ENCODE measurements around the gene COA8. TPM values are rescaled to one million over a fixed set of nuclear protein-coding genes. Genes with fewer than 3 reads are reported as not detected.

Gene COA8
- total RNA-seq, 1 donor from 2014 or later: 42.0 TPM

GRCh38 chr14:103611215-103611614 lies 48.5 kb downstream of the COA8 start:
- no peak for TF ChIP-seq CTCF (IDR thresholded peaks at IDR 0.05)
- peaks cover 20% of the 10 kb centered on the region for H3K4me1 Mint-ChIP-seq (ENCODE audit: unreplicated experiment)
- no peak for DNase-seq (ENCODE audit: extremely low spot score, unreplicated experiment)
- no peaks in the 10 kb centered on the region for H3K27me3 Mint-ChIP-seq (ENCODE audit: unreplicated experiment)
- peaks cover 3% of the 10 kb centered on the region for H3K36me3 Mint-ChIP-seq (ENCODE audit: unreplicated experiment)
- H3K4me3 Mint-ChIP-seq (ENCODE audit: unreplicated experiment): no peak overlapping the region
- peaks cover 6% of the 10 kb centered on the region for H3K9me3 Mint-ChIP-seq (ENCODE audit: unreplicated experiment)
- H3K27ac Mint-ChIP-seq (ENCODE audit: unreplicated experiment): no peak overlapping the region

- DNase-seq (ENCODE audit: extremely low spot score, unreplicated experiment): no peak
Measured at GRCh38 chr14:103613517-103613916, 50.8 kb downstream of the COA8 start.

GRCh38 chr14:103616635-103617300 lies 54.0 kb downstream of the COA8 start:
- no peak overlapping the region for H3K4me3 Mint-ChIP-seq (ENCODE audit: unreplicated experiment)
- H3K27me3 Mint-ChIP-seq (ENCODE audit: unreplicated experiment): no peaks in the 10 kb centered on the region
- no peak overlapping the region for H3K27ac Mint-ChIP-seq (ENCODE audit: unreplicated experiment)
- no peaks in the 10 kb centered on the region for H3K9me3 Mint-ChIP-seq (ENCODE audit: unreplicated experiment)
- no peak for DNase-seq (ENCODE audit: extremely low spot score, unreplicated experiment)
- H3K4me1 Mint-ChIP-seq (ENCODE audit: unreplicated experiment): no peaks in the 10 kb centered on the region
- H3K36me3 Mint-ChIP-seq (ENCODE audit: unreplicated experiment): no peaks in the 10 kb centered on the region
- TF ChIP-seq CTCF (IDR thresholded peaks at IDR 0.05): no peak

More at GRCh38 chr14:103613517-103613916, 50.8 kb downstream of the COA8 start:
- Mint-ChIP-seq H3K9me3 (ENCODE audit: unreplicated experiment) (peaks cover 6% of the 10 kb centered on the region), H3K36me3 (ENCODE audit: unreplicated experiment) (peaks cover 3% of the 10 kb centered on the region), H3K4me1 (ENCODE audit: unreplicated experiment) (peaks cover 2% of the 10 kb centered on the region), H3K27me3 (ENCODE audit: unreplicated experiment) (no peaks in the 10 kb centered on the region), H3K4me3 (ENCODE audit: unreplicated experiment) (no peak overlapping the region), H3K27ac (ENCODE audit: unreplicated experiment) (no peak overlapping the region)
- TF ChIP-seq CTCF (IDR thresholded peaks at IDR 0.05): no peak

GRCh38 chr14:103619057-103619456 lies 56.3 kb downstream of the COA8 start:
- H3K4me3 Mint-ChIP-seq (ENCODE audit: unreplicated experiment): no peak overlapping the region
- no peaks in the 10 kb centered on the region for H3K9me3 Mint-ChIP-seq (ENCODE audit: unreplicated experiment)
- H3K27me3 Mint-ChIP-seq (ENCODE audit: unreplicated experiment): no peaks in the 10 kb centered on the region
- no peaks in the 10 kb centered on the region for H3K4me1 Mint-ChIP-seq (ENCODE audit: unreplicated experiment)
- no peak for DNase-seq (ENCODE audit: extremely low spot score, unreplicated experiment)
- TF ChIP-seq CTCF (IDR thresholded peaks at IDR 0.05): no peak
- H3K36me3 Mint-ChIP-seq (ENCODE audit: unreplicated experiment): no peaks in the 10 kb centered on the region
- no peak overlapping the region for H3K27ac Mint-ChIP-seq (ENCODE audit: unreplicated experiment)

- TF ChIP-seq CTCF (IDR thresholded peaks at IDR 0.05): no peak
- H3K9me3 Mint-ChIP-seq (ENCODE audit: unreplicated experiment): no peaks in the 10 kb centered on the region
- peaks cover 12% of the 10 kb centered on the region for H3K4me1 Mint-ChIP-seq (ENCODE audit: unreplicated experiment)
- H3K27ac Mint-ChIP-seq (ENCODE audit: unreplicated experiment): no peak overlapping the region
- no peak for DNase-seq (ENCODE audit: extremely low spot score, unreplicated experiment)
- H3K4me3 Mint-ChIP-seq (ENCODE audit: unreplicated experiment): no peak overlapping the region
- H3K36me3 Mint-ChIP-seq (ENCODE audit: unreplicated experiment): no peaks in the 10 kb centered on the region
- no peaks in the 10 kb centered on the region for H3K27me3 Mint-ChIP-seq (ENCODE audit: unreplicated experiment)
Measured at GRCh38 chr14:103621860-103622259, 59.1 kb downstream of the COA8 start.

Measured in osteocyte (in vitro differentiated cells).